ENCODE measurements around the gene CDNF. TPM values are rescaled to one million over a fixed set of nuclear protein-coding genes. Genes with fewer than 3 reads are reported as not detected.
A peak's percentile ranks its signal among the peaks of the same experiment; 100 is the strongest.
"Not testable (repeated sequence)": the region's sequence is repeated elsewhere in the genome, so short reads cannot be mapped to it uniquely, and the experiment has no call there.

CDNF gene
- total RNA-seq, 6 experiments from 2014 or later: 0.93 to 4.5 (median 3.7) TPM

GRCh38 chr10:14820010-14820774 lies 17.6 kb downstream of the CDNF start:
- 95% methylated on average over 10 of the region's 10 CpGs for WGBS (ENCODE audit: insufficient coverage, low coverage, low lambda C conversion rate, missing lambda C conversion rate)
- DNase-seq (no peak), ATAC-seq (no peak)
- Histone ChIP-seq H3K4me1 (no peaks in the 10 kb centered on the region), H3K36me3 (no peaks in the 10 kb centered on the region), H3K27ac (no peak overlapping the region), H3K27me3 (no peaks in the 10 kb centered on the region), H3K4me3 (no peak overlapping the region), H3K9me3 (no peaks in the 10 kb centered on the region)
- intact Hi-C loops (cut with DNase I): loop anchor here in 1 of 2 donors (10.0 kb wide), 1 partner anchor 315 kb away; no protein-coding TSS in a partner anchor
- TF ChIP-seq POLR2A (IDR thresholded peaks at IDR 0.05) (no peak), CTCF (IDR thresholded peaks at IDR 0.05) (no peak)

- DNase-seq; ATAC-seq; H3K36me3 ChIP-seq; H3K27ac ChIP-seq; H3K9me3 ChIP-seq; H3K4me3 ChIP-seq; H3K4me1 ChIP-seq; H3K27me3 ChIP-seq; intact Hi-C loops (cut with DNase I): not testable (repeated sequence)
- WGBS (ENCODE audit: insufficient coverage, low coverage, low lambda C conversion rate, missing lambda C conversion rate): 96% methylated on average over 7 of the region's 7 CpGs
Measured at GRCh38 chr10:14816717-14817116, 21.1 kb downstream of the CDNF start.

- H3K36me3 ChIP-seq: no peaks in the 10 kb centered on the region
- no peaks in the 10 kb centered on the region for H3K27me3 ChIP-seq
- no peaks in the 10 kb centered on the region for H3K9me3 ChIP-seq
- WGBS (ENCODE audit: insufficient coverage, low coverage, low lambda C conversion rate, missing lambda C conversion rate): 48% methylated on average over 2 of the region's 6 CpGs
- ATAC-seq (peak in 1 of 4 donors; percentile 22), DNase-seq (no peak)
- H3K4me3 ChIP-seq: no peak overlapping the region
- no peak overlapping the region for H3K27ac ChIP-seq
- no peak for TF ChIP-seq POLR2A (IDR thresholded peaks at IDR 0.05)
- TF ChIP-seq CTCF (IDR thresholded peaks at IDR 0.05): no peak
- intact Hi-C loops (cut with DNase I): no loop called here
- no peaks in the 10 kb centered on the region for H3K4me1 ChIP-seq
Measured at GRCh38 chr10:14815681-14816080, 22.2 kb downstream of the CDNF start.

GRCh38 chr10:14812271-14812670 lies 25.6 kb downstream of the CDNF start:
- Histone ChIP-seq H3K4me3 (no peak overlapping the region), H3K36me3 (no peaks in the 10 kb centered on the region), H3K9me3 (no peaks in the 10 kb centered on the region), H3K27me3 (no peaks in the 10 kb centered on the region), H3K4me1 (no peaks in the 10 kb centered on the region), H3K27ac (no peak overlapping the region)
- no peak for ATAC-seq
- WGBS (ENCODE audit: insufficient coverage, low coverage, low lambda C conversion rate, missing lambda C conversion rate): 100% methylated on average over 1 of the region's 3 CpGs
- intact Hi-C loops (cut with DNase I): no loop called here
- DNase-seq: no peak
- no peak for TF ChIP-seq CTCF (IDR thresholded peaks at IDR 0.05)
- TF ChIP-seq POLR2A (IDR thresholded peaks at IDR 0.05): no peak
